ENCODE data around the gene FAM153A. TPM values are rescaled to one million over a fixed set of nuclear protein-coding genes. Genes with fewer than 3 reads are reported as not detected.
"Not testable (repeated sequence)": the region's sequence is repeated elsewhere in the genome, so short reads cannot be mapped to it uniquely, and the experiment has no call there.

The FAM153A gene
- total RNA-seq, 1 experiment from 2014 or later = 1.2 TPM

GRCh38 chr5:177696100-177696499 lies 86.6 kb downstream of the FAM153A start:
- not testable (repeated sequence) for H2BK120ac ChIP-seq (ENCODE audit: low read depth, low read length, poor library complexity, severe bottlenecking); H3K9ac ChIP-seq (ENCODE audit: extremely low read depth, insufficient read length, low read length); H3K79me2 ChIP-seq (ENCODE audit: insufficient read depth, low read length); H4K5ac ChIP-seq (ENCODE audit: insufficient read length, low read depth, low read length); H2BK12ac ChIP-seq (ENCODE audit: insufficient read length, low read depth, low read length); DNase-seq; H3K27ac ChIP-seq (ENCODE audit: insufficient read length, low read depth, low read length); H3K36me3 Mint-ChIP-seq (ENCODE audit: insufficient read depth in 1 of 3, low read depth in 3 of 3); H2AFZ ChIP-seq (ENCODE audit: low read length); H4K20me1 ChIP-seq (ENCODE audit: control insufficient read depth, insufficient read depth, insufficient read length); H3K79me1 ChIP-seq (ENCODE audit: insufficient read depth, low read depth, low read length, poor library complexity, severe bottlenecking); H3K27me3 ChIP-seq (ENCODE audit: insufficient read depth, low read length); H3K18ac ChIP-seq (ENCODE audit: insufficient read length, low read depth, low read length); H3T11ph ChIP-seq (ENCODE audit: low read length); H2BK20ac ChIP-seq (ENCODE audit: low read depth, low read length, poor library complexity, severe bottlenecking); H3K23me2 ChIP-seq (ENCODE audit: insufficient read length, low read depth, low read length, poor library complexity, severe bottlenecking); H2BK5ac ChIP-seq (ENCODE audit: insufficient read length, low read length); H4K8ac ChIP-seq (replicated peaks; ENCODE audit: insufficient read length, low read depth, low read length); H3K4me3 Mint-ChIP-seq; H3K27me3 Mint-ChIP-seq (ENCODE audit: low read depth); H3K14ac ChIP-seq (ENCODE audit: insufficient read depth, low read length); H3K9me3 Mint-ChIP-seq; H3K27ac Mint-ChIP-seq; H3K4me1 ChIP-seq (ENCODE audit: insufficient read depth, low read length); H3K23ac ChIP-seq (ENCODE audit: insufficient read length, low read depth, low read length); H3K4ac ChIP-seq (ENCODE audit: low read depth, low read length); H3K4me1 Mint-ChIP-seq; H3K9me3 ChIP-seq (ENCODE audit: control insufficient read depth, low read depth, low read length); H3K4me2 ChIP-seq (ENCODE audit: insufficient read depth, insufficient read length, low read length); H4K91ac ChIP-seq (ENCODE audit: insufficient read length, low read depth, low read length); H3K56ac ChIP-seq (ENCODE audit: insufficient read length, low read depth, low read length); H2BK15ac ChIP-seq (ENCODE audit: low read depth, low read length); H2AK5ac ChIP-seq (ENCODE audit: insufficient read length, low read length)
- no CpG with 5 or more reads among the region's 22 CpGs for WGBS (ENCODE audit: extremely low coverage, insufficient read length, low lambda C conversion rate)

- not testable (repeated sequence) for H4K20me1 ChIP-seq (ENCODE audit: control insufficient read depth, insufficient read depth, insufficient read length); H3K79me1 ChIP-seq (ENCODE audit: insufficient read depth, low read depth, low read length, poor library complexity, severe bottlenecking); H3K27ac Mint-ChIP-seq; H3K9me3 Mint-ChIP-seq; H2AFZ ChIP-seq (ENCODE audit: low read length); H3K27me3 ChIP-seq (ENCODE audit: insufficient read depth, low read length); H2BK12ac ChIP-seq (ENCODE audit: insufficient read length, low read depth, low read length); H2BK15ac ChIP-seq (ENCODE audit: low read depth, low read length); H2BK20ac ChIP-seq (ENCODE audit: low read depth, low read length, poor library complexity, severe bottlenecking); H3K36me3 Mint-ChIP-seq (ENCODE audit: insufficient read depth in 1 of 3, low read depth in 3 of 3); H3K56ac ChIP-seq (ENCODE audit: insufficient read length, low read depth, low read length); H3K23ac ChIP-seq (ENCODE audit: insufficient read length, low read depth, low read length); H4K8ac ChIP-seq (replicated peaks; ENCODE audit: insufficient read length, low read depth, low read length); H3K9me3 ChIP-seq (ENCODE audit: control insufficient read depth, low read depth, low read length); H3K4me2 ChIP-seq (ENCODE audit: insufficient read depth, insufficient read length, low read length); DNase-seq; H3K27ac ChIP-seq (ENCODE audit: insufficient read length, low read depth, low read length); H3K18ac ChIP-seq (ENCODE audit: insufficient read length, low read depth, low read length); H2BK120ac ChIP-seq (ENCODE audit: low read depth, low read length, poor library complexity, severe bottlenecking); H3K4me1 Mint-ChIP-seq; H4K5ac ChIP-seq (ENCODE audit: insufficient read length, low read depth, low read length); H3T11ph ChIP-seq (ENCODE audit: low read length); H4K91ac ChIP-seq (ENCODE audit: insufficient read length, low read depth, low read length); H3K4me3 Mint-ChIP-seq; H3K23me2 ChIP-seq (ENCODE audit: insufficient read length, low read depth, low read length, poor library complexity, severe bottlenecking); H2BK5ac ChIP-seq (ENCODE audit: insufficient read length, low read length); H2AK5ac ChIP-seq (ENCODE audit: insufficient read length, low read length); H3K14ac ChIP-seq (ENCODE audit: insufficient read depth, low read length); H3K9ac ChIP-seq (ENCODE audit: extremely low read depth, insufficient read length, low read length); H3K79me2 ChIP-seq (ENCODE audit: insufficient read depth, low read length); H3K4ac ChIP-seq (ENCODE audit: low read depth, low read length); H3K4me1 ChIP-seq (ENCODE audit: insufficient read depth, low read length); H3K27me3 Mint-ChIP-seq (ENCODE audit: low read depth)
- WGBS (ENCODE audit: extremely low coverage, insufficient read length, low lambda C conversion rate) = no CpG with 5 or more reads among the region's 12 CpGs
These were observed 87.3 kb downstream of the FAM153A start for GRCh38 chr5:177695356-177695930.

Measured in H9 (cell line).